MCF 10A (cell line): ENCODE results near the gene PACRG. TPM values are rescaled to one million over a fixed set of nuclear protein-coding genes. Genes with fewer than 3 reads are reported as not detected.

Source experiments
- BruUV-seq: library from RNA; stranded (reverse); fragments of 400-500 nt; replicated peaks from 2 replicates; lab custom pipeline; 2021; lab: Mats Ljungman, UMichigan
- CTCF ChIA-PET: fragments of 300-600 bp; sonication (Branson Sonifier 250); formaldehyde crosslinking; extraction: SDS; loops from one replicate; lab custom pipeline; 2021; ENCODE audit warnings: antibody characterized with exemption, inconsistent platforms; lab: Yijun Ruan, JAX
- POLR2A ChIA-PET: fragments of 300-600, 350-650 bp; sonication (Branson Sonifier 250); formaldehyde crosslinking; extraction: SDS; loops from one replicate; lab custom pipeline; 2020; ENCODE audit warnings: antibody characterized with exemption, inconsistent platforms; lab: Yijun Ruan, JAX
- DNase-seq: peaks from one replicate; pipeline ENCODE4 v3.0.0-alpha.2; 2018; ENCODE audit not compliant: unreplicated experiment
- H3K27ac Mint-ChIP-seq: one replicate; pipeline ENCODE4 v1.8.0; 2022; ENCODE audit warnings: mild to moderate bottlenecking, low read depth, mixed read lengths; ENCODE audit not compliant: unreplicated experiment
- H3K27me3 Mint-ChIP-seq: one replicate; pipeline ENCODE4 v1.8.0; 2022; ENCODE audit warnings: mixed read lengths; ENCODE audit not compliant: insufficient read depth, unreplicated experiment
- H3K36me3 Mint-ChIP-seq: one replicate; pipeline ENCODE4 v1.8.0; 2022; ENCODE audit warnings: mild to moderate bottlenecking, moderate library complexity, mixed read lengths; ENCODE audit not compliant: insufficient read depth, unreplicated experiment
- H3K4me1 Mint-ChIP-seq: one replicate; pipeline ENCODE4 v1.8.0; 2022; ENCODE audit warnings: mixed read lengths; ENCODE audit not compliant: insufficient read depth, unreplicated experiment
- H3K4me3 Mint-ChIP-seq: one replicate; pipeline ENCODE4 v1.8.0; 2022; ENCODE audit warnings: mild to moderate bottlenecking, moderate library complexity, mixed read lengths; ENCODE audit not compliant: unreplicated experiment
- H3K9me3 Mint-ChIP-seq: one replicate; pipeline ENCODE4 v1.8.0; 2022; ENCODE audit warnings: mixed read lengths; ENCODE audit not compliant: unreplicated experiment
- CTCF ChIP-seq: fragments of 200-600 bp; IDR thresholded peaks from one replicate; pipeline ENCODE4 v1.8.0; 2022; ENCODE audit warnings: antibody characterized with exemption, mild to moderate bottlenecking; ENCODE audit not compliant: unreplicated experiment
- intact Hi-C: fragments of 100-400 bp; cut with micrococcal nuclease; formaldehyde crosslinking; loops from 2 replicates; pipeline ENCODE4 v1.14.1; 2022
- total RNA-seq: library from RNA; stranded (reverse); gene quantifications from 2 replicates; pipeline ENCODE4 v1.2.3, GENCODE V29; 2022

PACRG gene
- total RNA-seq, 1 experiment from 2014 or later, result not detected

GRCh38 chr6:163321717-163322116 lies 593.9 kb downstream of the PACRG start:
- intact Hi-C loops, result no loop called here
- no peak for DNase-seq
- POLR2A ChIA-PET, result no interaction called here
- peaks cover 6% of the 10 kb centered on the region for H3K4me1 Mint-ChIP-seq
- no peak overlapping the region for H3K27ac Mint-ChIP-seq
- H3K27me3 Mint-ChIP-seq, result no peaks in the 10 kb centered on the region
- no peak overlapping the region for H3K4me3 Mint-ChIP-seq
- no peaks in the 10 kb centered on the region for H3K36me3 Mint-ChIP-seq
- no peak for TF ChIP-seq CTCF
- BruUV-seq, result no TSS peak
- CTCF ChIA-PET, result no interaction called here
- H3K9me3 Mint-ChIP-seq, result no peaks in the 10 kb centered on the region

- POLR2A ChIA-PET, result no interaction called here
- no TSS peak for BruUV-seq
- no peak overlapping the region for H3K27ac Mint-ChIP-seq
- H3K27me3 Mint-ChIP-seq, result no peaks in the 10 kb centered on the region
- H3K4me1 Mint-ChIP-seq, result peaks cover 6% of the 10 kb centered on the region
- DNase-seq, result no peak
- no peak for TF ChIP-seq CTCF
- intact Hi-C loops, result no loop called here
- no peak overlapping the region for H3K4me3 Mint-ChIP-seq
- H3K9me3 Mint-ChIP-seq, result no peaks in the 10 kb centered on the region
- no peaks in the 10 kb centered on the region for H3K36me3 Mint-ChIP-seq
- CTCF ChIA-PET, result no interaction called here
Observed at GRCh38 chr6:163323274-163323673, 595.5 kb downstream of the PACRG start.

- H3K36me3 Mint-ChIP-seq, result no peaks in the 10 kb centered on the region
- ChIA-PET CTCF (interaction anchor here (0.5 kb wide), 1 partner anchor 38 kb away, joined by 6 read pairs; no protein-coding TSS in a partner anchor), POLR2A (no interaction called here)
- H3K9me3 Mint-ChIP-seq, result no peaks in the 10 kb centered on the region
- H3K27me3 Mint-ChIP-seq, result no peaks in the 10 kb centered on the region
- no peak overlapping the region for H3K4me3 Mint-ChIP-seq
- no TSS peak for BruUV-seq
- intact Hi-C loops, result no loop called here
- H3K4me1 Mint-ChIP-seq, result peaks cover 6% of the 10 kb centered on the region
- H3K27ac Mint-ChIP-seq, result no peak overlapping the region
- no peak for TF ChIP-seq CTCF
- DNase-seq, result no peak
Observed at GRCh38 chr6:163323705-163324104, 595.9 kb downstream of the PACRG start.

- no TSS peak for BruUV-seq
- TF ChIP-seq CTCF, result no peak
- CTCF ChIA-PET, result no interaction called here
- peaks cover 6% of the 10 kb centered on the region for H3K4me1 Mint-ChIP-seq
- no peaks in the 10 kb centered on the region for H3K27me3 Mint-ChIP-seq
- intact Hi-C loops, result no loop called here
- no peaks in the 10 kb centered on the region for H3K9me3 Mint-ChIP-seq
- no peak overlapping the region for H3K27ac Mint-ChIP-seq
- H3K4me3 Mint-ChIP-seq, result no peak overlapping the region
- POLR2A ChIA-PET, result no interaction called here
- no peak for DNase-seq
- no peaks in the 10 kb centered on the region for H3K36me3 Mint-ChIP-seq
Observed at GRCh38 chr6:163324326-163324687, 596.5 kb downstream of the PACRG start.
